K562 (cell line): Measurements from ENCODE around the gene BMI1. TPM values are rescaled to one million over a fixed set of nuclear protein-coding genes. Genes with fewer than 3 reads are reported as not detected.
A peak's percentile ranks its signal among the peaks of the same experiment; 100 is the strongest.

ENCODE experiments used
- ATAC-seq: fragments of 200-7000 bp; cut with Tn5 transposase; 3 replicates; pipeline ENCODE4 v1.9.1; 2020; ENCODE audit warnings: moderate library complexity
- BruUV-seq: library from RNA; stranded (reverse); fragments of 400-500 nt; replicated peaks from 2 replicates; lab custom pipeline; 2021; lab: Mats Ljungman, UMichigan
- CTCF ChIA-PET: fragments of 300-600 bp; formaldehyde crosslinking; extraction: SDS; loops from one replicate; lab custom pipeline; 2021; ENCODE audit warnings: low intra/inter-chr PET ratio; lab: Yijun Ruan, JAX
- POLR2A ChIA-PET: fragments of 300-600, 350-650 bp; sonication (Branson Sonifier 250); formaldehyde crosslinking; extraction: SDS; loops from one replicate; lab custom pipeline; 2021; ENCODE audit warnings: antibody characterized with exemption, inconsistent platforms; lab: Yijun Ruan, JAX
- DNase-seq, 4 experiments: peaks; one replicate each; pipeline versions ENCODE4 v3.0.0 to v3.0.0-alpha.2; 2011 to 2018; ENCODE audit warnings: low spot score in 3 of 4, mixed read lengths in 3 of 4; ENCODE audit errors: extremely low read depth in 1 of 4
- FAIRE-seq: peaks from 2 replicates; lab custom pipeline; 2011; peaks lifted over from hg19 to GRCh38; lab: Jason Lieb, UNC
- H2AFZ ChIP-seq: 2 replicates; pipeline ENCODE4 v1.6.0; 2011; ENCODE audit warnings: low read depth, low read length, control low read depth, inconsistent platforms
- H3K27ac ChIP-seq: fragments of 200-600 bp; 3 replicates; pipeline ENCODE4 v1.8.0; 2011; ENCODE audit warnings: low read depth, mild to moderate bottlenecking, control low read depth, inconsistent platforms, low read length, moderate library complexity, mixed read lengths; ENCODE audit errors: extremely low read depth
- H3K27me3 ChIP-seq, 2 experiments: fragments of 300-600 bp in 1 of 2; 2 replicates in 1 of 2; 3 replicates in 1 of 2; pipeline versions ENCODE4 v1.6.0 to v1.8.0; 2011; ENCODE audit warnings: inconsistent platforms in 2 of 2, low read length in 2 of 2, mild to moderate bottlenecking in 1 of 2, mixed read lengths in 1 of 2, moderate library complexity in 1 of 2; ENCODE audit not compliant: control insufficient read depth in 2 of 2, insufficient read depth in 2 of 2
- H3K36me3 ChIP-seq: fragments of 300-600 bp; 3 replicates; pipeline ENCODE4 v1.8.0; 2011; ENCODE audit warnings: mild to moderate bottlenecking, low read length, inconsistent platforms; ENCODE audit not compliant: control insufficient read depth, insufficient read depth
- H3K4me1 ChIP-seq, 2 experiments: fragments of 200-600 bp in 1 of 2; replicated peaks in 1 of 2; 2 replicates in 1 of 2; 3 replicates in 1 of 2; pipeline versions ENCODE4 v1.5.1 to v1.8.0; 2011; ENCODE audit warnings: inconsistent platforms in 2 of 2, low read length in 2 of 2, mild to moderate bottlenecking in 1 of 2, mixed read lengths in 1 of 2, moderate library complexity in 1 of 2; ENCODE audit not compliant: control insufficient read depth in 2 of 2, insufficient read depth in 2 of 2
- H3K4me2 ChIP-seq: 2 replicates; pipeline ENCODE4 v1.6.1; 2011; ENCODE audit warnings: low read length, control low read depth, inconsistent platforms, mixed read lengths; ENCODE audit not compliant: insufficient read depth
- H3K4me3 ChIP-seq: fragments of 200-600 bp; sonication (generic), shearing (Covaris generic); 2 replicates; pipeline ENCODE4 v1.5.1; 2016; ENCODE audit warnings: control low read depth, inconsistent platforms
- H3K79me2 ChIP-seq: fragments of 200-600 bp; 3 replicates; pipeline ENCODE4 v1.8.0; 2011; ENCODE audit warnings: low read length, inconsistent platforms; ENCODE audit not compliant: control insufficient read depth, insufficient read depth
- H3K9ac ChIP-seq, 2 experiments: 2 replicates each; pipeline versions ENCODE4 v1.6.0 to v1.6.1; 2011; ENCODE audit warnings: low read depth in 2 of 2, low read length in 2 of 2, control low read depth in 1 of 2, inconsistent platforms in 1 of 2, mild to moderate bottlenecking in 1 of 2, mixed read lengths in 1 of 2; ENCODE audit not compliant: insufficient read depth in 1 of 2
- H3K9me1 ChIP-seq: one replicate; pipeline ENCODE4 v1.6.0; 2011; ENCODE audit warnings: inconsistent platforms, mild to moderate bottlenecking, low read length, moderate library complexity; ENCODE audit not compliant: control insufficient read depth, insufficient read depth
- H3K9me3 ChIP-seq: replicated peaks from 2 replicates; pipeline ENCODE4 v1.5.1; 2011; ENCODE audit warnings: low read depth, low read length, inconsistent platforms; ENCODE audit not compliant: control insufficient read depth, insufficient read depth
- H4K20me1 ChIP-seq: replicated peaks from 2 replicates; pipeline ENCODE4 v1.6.1; 2011; ENCODE audit warnings: low read length, inconsistent platforms, mixed read lengths; ENCODE audit not compliant: control insufficient read depth, insufficient read depth
- ARID1B ChIP-seq: fragments of 450-650 bp; IDR thresholded peaks from 2 replicates; pipeline ENCODE4 v1.6.1; 2016; ENCODE audit warnings: antibody characterized with exemption, mild to moderate bottlenecking, inconsistent platforms
- DPF2 ChIP-seq: fragments of 450-650 bp; IDR thresholded peaks from 2 replicates; pipeline ENCODE4 v1.6.1; 2016
- GATA2 ChIP-seq: sonication (generic); formaldehyde crosslinking; IDR thresholded peaks from 2 replicates; pipeline ENCODE4 v1.4.0; 2020; ENCODE audit warnings: mild to moderate bottlenecking, missing genetic modification reagents
- LEF1 ChIP-seq: fragments of 450-650 bp; IDR thresholded peaks from 2 replicates; pipeline ENCODE4 v1.6.1; 2016; ENCODE audit warnings: mild to moderate bottlenecking
- NFIC ChIP-seq: fragments of 450-650 bp; IDR thresholded peaks from 2 replicates; pipeline ENCODE4 v1.6.1; 2017; ENCODE audit warnings: mild to moderate bottlenecking, inconsistent platforms
- NFIX ChIP-seq: fragments of 250-450 bp; sonication (Bioruptor Pico); IDR thresholded peaks from 2 replicates; pipeline ENCODE4 v1.4.0; 2020; ENCODE audit warnings: low read depth, mild to moderate bottlenecking, moderate library complexity
- NR1H2 ChIP-seq: sonication (generic); formaldehyde crosslinking; IDR thresholded peaks from 2 replicates; pipeline ENCODE4 v1.4.0; 2020; ENCODE audit warnings: mild to moderate bottlenecking, missing genetic modification reagents
- RBM25 ChIP-seq: fragments of 200-400 bp; formaldehyde crosslinking; IDR thresholded peaks from 2 replicates; pipeline ENCODE4 v1.6.1; 2018; ENCODE audit warnings: low read length, low read depth, moderate library complexity; ENCODE audit not compliant: severe bottlenecking
- ZNF384 ChIP-seq: IDR thresholded peaks from 2 replicates; pipeline ENCODE4 v1.6.1; 2012; ENCODE audit warnings: low read depth, low read length, improper control_type of control experiment
- WGBS: fragments of 100-300 bp; shearing (Covaris generic); methylation state at CpG from one replicate; pipeline ENCODE4 v1.1.6; 2016; ENCODE audit warnings: low coverage, mixed read lengths; ENCODE audit not compliant: insufficient coverage; ENCODE audit errors: missing lambda C conversion rate; 5-methylcytosine and 5-hydroxymethylcytosine counted together
- in situ Hi-C: fragments of 300-500 bp; cut with MboI; formaldehyde crosslinking; loops from 4 replicates; pipeline ENCODE4 v1.15.0; 2018; ENCODE audit warnings: inconsistent platforms, mixed read lengths
- intact Hi-C: fragments of 100-400 bp; cut with micrococcal nuclease; formaldehyde crosslinking; loops from 2 replicates; pipeline ENCODE4 v1.14.2; 2022
- polyA plus RNA-seq, 8 experiments: library from polyadenylated mRNA; depleted of rRNA in 4 of 8; stranded (reverse) in 5 of 8; unstranded in 3 of 8; fragments of >200 nt; fragmentation: Nextera tagmentation in 2 of 8; fragmentation: Illumina TruSeq in 1 of 8; extraction: Ambion mirVana in 2 of 8; extraction: Trizol in 1 of 8; gene quantifications; 2 replicates each; pipeline versions ENCODE4 v1.2.1 to v1.2.3, GENCODE V29; 2011 to 2014; ENCODE audit warnings: inconsistent platforms in 1 of 8, missing spikeins in 1 of 8
- total RNA-seq, 7 experiments: library from RNA; depleted of rRNA in 6 of 7; stranded (reverse); fragments of >200 nt in 6 of 7; fragmentation: Illumina TruSeq in 2 of 7; extraction: Trizol in 2 of 7; gene quantifications; 2 replicates each; pipeline versions ENCODE4 v1.2.1 to v1.2.3, GENCODE V29; 2011 to 2021; ENCODE audit warnings: low replicate concordance in 1 of 7
- TF ChIP-seq, protein P1 (sequence below): sonication (generic); formaldehyde crosslinking; IDR thresholded peaks from 2 replicates; pipeline ENCODE4 v1.8.1; 2023; ENCODE audit warnings: mild to moderate bottlenecking, missing genetic modification reagents

BMI1 gene
- total and polyA plus RNA-seq, 9 of the 15 experiments (the other 6 are each of a cell fraction or from before 2014, with no cell fraction given), result 21.4 to 103 (median 70.8) TPM

DNA sequence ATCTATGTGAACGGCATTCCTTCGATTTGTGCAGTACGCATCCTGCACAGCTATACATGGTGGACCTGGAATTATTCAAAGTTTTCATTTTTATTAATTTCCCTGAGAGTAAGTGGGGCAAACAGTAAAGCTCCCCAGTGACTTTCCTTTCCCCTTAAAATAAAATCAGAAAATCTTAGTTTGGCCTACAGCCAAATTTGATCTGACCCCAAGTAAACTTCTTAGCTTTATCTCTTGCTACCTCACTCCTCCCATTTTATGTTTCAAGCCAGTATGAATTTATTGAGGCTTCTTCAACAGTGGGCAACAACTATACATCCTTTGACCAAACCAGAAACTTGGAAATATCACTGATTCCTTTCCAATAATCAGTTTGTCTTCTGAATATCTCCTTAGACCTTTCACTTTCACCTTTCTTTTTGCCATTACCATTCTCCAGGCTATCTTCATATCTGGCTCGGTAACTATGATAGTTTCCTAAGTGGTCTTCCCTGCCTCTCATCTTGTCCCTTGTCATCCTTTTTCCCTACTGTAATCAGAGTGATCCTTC is 35.5 kb downstream of the BMI1 start:
- Histone ChIP-seq H3K9me3 (no peaks in the 10 kb centered on the region), H3K27me3 (no peaks in the 10 kb centered on the region), H3K9ac (no peak overlapping the region), H3K36me3 (no peaks in the 10 kb centered on the region), H4K20me1 (no peaks in the 10 kb centered on the region), H3K4me1 (peaks cover 0 to 9% of the 10 kb centered on the region in 2 experiments; a peak in 2 of 5 replicates), H3K4me3 (no peak overlapping the region), H3K4me2 (no peak overlapping the region; the same call in 1 of the 2 replicates), H3K79me2 (no peaks in the 10 kb centered on the region), H3K27ac (no peak overlapping the region; the same call in 2 of the 3 replicates), H3K9me1 (no peaks in the 10 kb centered on the region), H2AFZ (peak overlapping the region; percentile 71)
- ATAC-seq, result peak; percentile 51
- no TSS peak for BruUV-seq
- CTCF ChIA-PET, result no interaction called here
- intact Hi-C loops, result no loop called here
- no peak for FAIRE-seq
- DNase-seq, result no peak
- peak; percentile 12 for TF ChIP-seq RBM25
- peak; percentile 56; the same call in 1 of the 2 replicates for TF ChIP-seq DPF2
- TF ChIP-seq LEF1, result 0 out of 2 replicates have a peak, but pooled peaks have one; percentile 28
- peak; percentile 84 for TF ChIP-seq NFIX (CRISPR knock-in tag)
- no peak for TF ChIP-seq ZNF384
- TF ChIP-seq GATA2 (CRISPR knock-in tag), result 0 out of 2 replicates have a peak, but pooled peaks have one; percentile 6
- TF ChIP-seq NFIC, result peak; percentile 97
- TF ChIP-seq ARID1B, result peak; percentile 22; the same call in 1 of the 2 replicates
- TF ChIP-seq, protein P1, sequence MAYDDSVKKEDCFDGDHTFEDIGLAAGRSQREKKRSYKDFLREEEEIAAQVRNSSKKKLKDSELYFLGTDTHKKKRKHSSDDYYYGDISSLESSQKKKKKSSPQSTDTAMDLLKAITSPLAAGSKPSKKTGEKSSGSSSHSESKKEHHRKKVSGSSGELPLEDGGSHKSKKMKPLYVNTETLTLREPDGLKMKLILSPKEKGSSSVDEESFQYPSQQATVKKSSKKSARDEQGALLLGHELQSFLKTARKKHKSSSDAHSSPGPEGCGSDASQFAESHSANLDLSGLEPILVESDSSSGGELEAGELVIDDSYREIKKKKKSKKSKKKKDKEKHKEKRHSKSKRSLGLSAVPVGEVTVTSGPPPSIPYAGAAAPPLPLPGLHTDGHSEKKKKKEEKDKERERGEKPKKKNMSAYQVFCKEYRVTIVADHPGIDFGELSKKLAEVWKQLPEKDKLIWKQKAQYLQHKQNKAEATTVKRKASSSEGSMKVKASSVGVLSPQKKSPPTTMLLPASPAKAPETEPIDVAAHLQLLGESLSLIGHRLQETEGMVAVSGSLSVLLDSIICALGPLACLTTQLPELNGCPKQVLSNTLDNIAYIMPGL, result no peak
- TF ChIP-seq NR1H2 (CRISPR knock-in tag), result 0 out of 2 replicates have a peak, but pooled peaks have one; percentile 56
- 75% methylated on average over 4 of the region's 4 CpGs for WGBS
- POLR2A ChIA-PET, result interaction anchor here (0.8 to 1.8 kb wide), 5 partner anchors 13 to 34 kb away, joined by 3 to 6 read pairs (median 3); no protein-coding TSS in a partner anchor
- in situ Hi-C loops, result no loop called here
